ENCODE results near the gene NAGA.
A peak's percentile ranks its signal among the peaks of the same experiment; 100 is the strongest.

Gene NAGA

DNA sequence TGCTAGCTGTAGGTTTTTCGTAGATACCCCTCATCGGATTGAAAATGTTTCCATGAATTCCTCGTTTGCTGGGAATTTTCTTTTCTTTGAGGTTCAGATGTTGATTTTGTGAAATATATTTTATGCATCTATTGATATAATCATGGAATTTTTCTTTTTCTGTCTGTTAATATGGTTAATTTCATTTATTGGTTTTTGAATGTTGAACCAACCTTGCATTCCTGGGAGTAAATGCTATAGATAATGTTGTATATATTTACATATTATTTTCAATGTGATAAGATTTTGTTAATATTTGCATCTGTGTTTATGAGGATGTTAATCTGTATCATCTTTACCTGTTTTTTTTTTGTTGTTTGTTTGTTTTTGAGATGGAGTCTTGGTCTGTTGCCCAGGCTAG lies 30.6 kb upstream of the NAGA start:
- no peaks in the 10 kb centered on the region for H4K20me1 ChIP-seq
- no peak overlapping the region for H3K27ac ChIP-seq
- no peak for TF ChIP-seq Cebpa-rat (IDR thresholded peaks at IDR 0.05)
- H3K27me3 ChIP-seq, result no peaks in the 10 kb centered on the region
- H3K4me2 ChIP-seq, result no peak overlapping the region
- peak overlapping the region in 1 of 10 experiments; percentile 0; a peak in 1 of 20 replicates for H3K4me3 ChIP-seq
- H3K9me3 ChIP-seq (replicated peaks in 1 of 11), result peaks cover 79 to 88% (median 79%) of the 10 kb centered on the region in 11 experiments
- H3K9ac ChIP-seq, result no peak overlapping the region
- H3K4me1 ChIP-seq, result no peaks in the 10 kb centered on the region
- H3K36me3 ChIP-seq, result peaks cover 32 to 77% (median 62%) of the 10 kb centered on the region in 11 experiments

DNA sequence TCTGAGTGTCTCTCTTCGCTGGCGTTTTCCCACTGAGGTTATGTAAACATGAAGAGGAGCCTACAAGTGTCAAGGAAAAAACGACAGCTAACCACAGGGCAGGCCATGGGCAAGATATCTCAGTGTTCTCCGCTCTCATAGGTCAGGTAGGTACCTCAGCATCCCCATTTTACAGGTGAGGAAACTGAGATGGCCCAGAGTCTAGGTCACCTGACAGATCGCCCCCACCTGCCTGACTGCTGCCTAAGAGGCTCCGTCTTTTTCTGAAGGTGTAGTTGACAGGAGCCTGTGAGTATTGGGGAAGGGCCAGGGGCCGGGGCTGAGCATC lies 20.8 kb upstream of the NAGA start:
- Histone ChIP-seq H4K20me1 (peaks cover 0 to 28% (median 11%) of the 10 kb centered on the region in 11 experiments; a peak in 11 of 22 replicates), H3K4me3 (peak overlapping the region; percentile 66 to 96 (median 86)), H3K4me2 (peak overlapping the region; percentile 79 to 95 (median 86)), H3K36me3 (peaks cover 15 to 28% (median 23%) of the 10 kb centered on the region in 11 experiments), H3K27me3 (no peaks in the 10 kb centered on the region), H3K4me1 (peaks cover 17 to 25% (median 22%) of the 10 kb centered on the region in 10 experiments), H3K27ac (peak overlapping the region; percentile 27 to 98 (median 95); a peak in 21 of 22 replicates), H3K9ac (peak overlapping the region; percentile 74 to 99 (median 96)), H3K9me3 (replicated peaks in 1 of 11) (peaks cover 0 to 17% (median 12%) of the 10 kb centered on the region in 11 experiments; a peak in 18 of 22 replicates)
- no peak for TF ChIP-seq Cebpa-rat (IDR thresholded peaks at IDR 0.05)

DNA sequence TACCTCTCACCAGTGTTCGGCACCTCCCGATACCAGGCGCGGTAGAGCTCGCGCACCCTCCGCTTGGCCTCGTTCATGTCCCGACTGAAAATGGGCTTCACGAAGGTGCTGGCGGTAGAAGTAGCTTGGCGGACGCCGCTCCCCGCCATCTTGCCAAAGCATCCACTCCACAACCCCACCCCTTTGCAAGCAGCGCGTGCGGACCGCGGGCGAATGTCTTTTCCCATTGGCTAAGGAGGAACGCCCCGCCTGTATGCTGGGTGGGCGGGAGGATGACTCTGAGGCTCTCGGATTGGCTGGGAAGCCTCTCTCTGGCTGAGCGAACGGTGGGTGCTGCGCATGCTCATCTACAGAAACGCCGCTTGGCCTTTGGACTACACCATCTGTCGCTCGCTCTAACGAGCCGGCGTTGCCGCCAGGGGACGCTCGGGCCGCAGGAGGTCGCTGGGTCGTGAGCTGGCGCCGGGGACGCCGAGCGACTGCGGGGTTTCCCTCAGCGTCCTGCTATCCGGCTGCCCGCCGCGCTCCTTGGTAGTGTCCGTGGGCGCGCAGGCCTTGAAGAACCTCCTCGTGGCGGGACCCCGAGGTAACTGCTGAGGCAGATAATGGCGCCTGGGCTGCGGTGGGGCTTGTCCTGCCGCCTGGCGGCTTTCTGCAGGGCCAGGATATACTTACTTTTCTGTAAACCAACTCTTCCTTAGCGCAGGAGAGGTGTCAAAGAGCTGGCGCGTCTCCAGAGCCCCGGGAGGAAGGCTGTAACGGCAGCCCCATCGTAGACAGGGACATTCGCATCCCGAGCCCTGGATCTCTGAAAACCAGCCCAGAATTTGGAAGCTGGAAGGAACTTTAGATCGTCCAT lies 20.2 kb upstream of the NAGA start, which contains the start of gene NDUFA6:
TSS of gene NDUFA6 (minus strand) at position 177 of the 859 bp plus-strand sequence. CDS start at position 149, 28 bp downstream.
- peak within 1 kb of the TSS; percentile 74 to 96 (median 88) for H3K4me3 ChIP-seq
- H3K9me3 ChIP-seq (replicated peaks in 1 of 11), result peaks cover 0 to 17% (median 12%) of the 10 kb centered on the region in 11 experiments; a peak in 18 of 22 replicates
- peaks cover 17 to 28% (median 22%) of the 10 kb centered on the region in 10 experiments for H3K4me1 ChIP-seq
- peak within 1 kb of the TSS; percentile 80 to 95 (median 87) for H3K4me2 ChIP-seq
- H3K27me3 ChIP-seq, result no peaks in the 10 kb centered on the region
- H4K20me1 ChIP-seq, result peaks cover 0 to 34% (median 16%) of the 10 kb centered on the region in 11 experiments; a peak in 11 of 22 replicates
- peak within 1 kb of the TSS; percentile 90 to 99 (median 96) for H3K9ac ChIP-seq
- peaks cover 21 to 34% (median 29%) of the 10 kb centered on the region in 11 experiments for H3K36me3 ChIP-seq
- peak within 1 kb of the TSS; percentile 90 to 99 (median 95) for H3K27ac ChIP-seq
- TF ChIP-seq Cebpa-rat (IDR thresholded peaks at IDR 0.05), result no peak

DNA sequence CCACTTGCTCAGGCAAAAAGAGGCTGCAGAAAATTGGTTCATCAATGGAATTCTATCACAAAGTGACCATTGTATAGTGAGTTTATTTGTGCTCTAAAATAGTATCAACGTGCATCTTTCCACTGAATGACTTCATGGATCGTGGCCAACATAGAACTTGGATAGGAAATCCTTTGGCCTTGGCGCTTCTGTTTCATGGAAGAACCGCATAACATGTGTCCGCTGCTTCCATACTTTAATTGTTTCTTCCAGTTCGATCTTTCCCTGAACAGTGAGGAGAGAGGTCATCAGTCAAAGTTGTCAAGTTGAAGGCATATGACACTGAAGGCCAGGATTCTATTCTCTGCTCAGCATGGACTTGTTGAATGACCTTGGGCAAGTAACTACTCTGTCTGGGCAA lies 15.4 kb upstream of the NAGA start:
- Histone ChIP-seq H3K9me3 (replicated peaks in 1 of 11) (peaks cover 0 to 17% (median 12%) of the 10 kb centered on the region in 11 experiments; a peak in 18 of 22 replicates), H3K27me3 (no peaks in the 10 kb centered on the region), H4K20me1 (peaks cover 0 to 52% (median 22%) of the 10 kb centered on the region in 11 experiments; a peak in 11 of 22 replicates), H3K4me3 (no peak overlapping the region), H3K4me2 (no peak overlapping the region), H3K27ac (no peak overlapping the region), H3K9ac (no peak overlapping the region), H3K36me3 (peaks cover 64 to 79% (median 72%) of the 10 kb centered on the region in 11 experiments), H3K4me1 (peaks cover 13 to 34% (median 23%) of the 10 kb centered on the region in 10 experiments)
- no peak for TF ChIP-seq Cebpa-rat (IDR thresholded peaks at IDR 0.05)

DNA sequence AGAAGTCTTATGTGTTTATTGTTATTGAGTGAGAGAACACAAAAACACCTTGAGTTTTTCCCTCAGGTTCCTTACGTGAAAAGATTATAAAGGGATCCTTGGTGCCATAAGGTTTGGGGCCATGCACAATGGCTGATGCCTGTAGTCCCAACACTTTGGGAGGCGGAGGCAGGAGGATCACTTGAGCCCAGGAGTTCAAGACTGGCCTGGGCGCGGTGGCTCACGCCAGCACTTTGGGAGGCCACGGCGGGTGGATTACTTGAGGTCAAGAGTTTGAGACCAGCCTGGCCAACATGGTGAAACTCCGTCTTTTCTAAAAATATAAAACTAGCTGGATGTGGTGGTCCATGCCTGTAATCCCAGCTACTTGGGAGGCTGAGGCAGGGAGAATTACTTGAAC lies 14.3 kb upstream of the NAGA start:
- Histone ChIP-seq H3K27me3 (no peaks in the 10 kb centered on the region), H3K4me3 (no peak overlapping the region), H3K4me1 (peaks cover 19 to 41% (median 30%) of the 10 kb centered on the region in 10 experiments), H3K36me3 (peaks cover 64 to 79% (median 72%) of the 10 kb centered on the region in 11 experiments), H3K9me3 (replicated peaks in 1 of 11) (peaks cover 0 to 16% (median 12%) of the 10 kb centered on the region in 11 experiments; a peak in 18 of 22 replicates), H3K27ac (no peak overlapping the region), H3K4me2 (no peak overlapping the region), H3K9ac (no peak overlapping the region), H4K20me1 (peaks cover 0 to 52% (median 22%) of the 10 kb centered on the region in 11 experiments; a peak in 11 of 22 replicates)
- TF ChIP-seq Cebpa-rat (IDR thresholded peaks at IDR 0.05), result no peak

DNA sequence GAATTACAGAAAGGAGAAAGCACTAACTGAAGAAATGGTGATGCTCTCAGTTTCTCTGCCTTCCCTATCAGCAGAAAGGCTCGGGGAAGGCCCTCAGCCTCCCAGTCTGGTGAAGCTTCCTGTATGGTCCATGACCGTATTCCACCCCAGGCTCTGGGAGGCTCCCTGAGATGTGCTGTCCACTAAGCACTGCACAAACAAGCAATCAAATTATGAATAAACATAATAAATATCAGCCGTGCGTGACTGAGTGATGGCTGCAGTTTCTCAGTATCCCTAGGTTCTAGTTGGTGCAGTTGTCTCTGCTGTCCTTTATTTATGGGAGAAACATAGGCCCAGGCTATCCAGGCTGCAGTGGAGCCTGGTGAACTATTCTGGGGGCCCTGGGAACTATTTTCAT lies 12.5 kb upstream of the NAGA start:
- Histone ChIP-seq H3K36me3 (peaks cover 55 to 63% (median 61%) of the 10 kb centered on the region in 11 experiments), H3K9me3 (replicated peaks in 1 of 11) (no peaks in the 10 kb centered on the region), H3K27ac (no peak overlapping the region), H3K4me1 (peaks cover 22 to 40% (median 30%) of the 10 kb centered on the region in 10 experiments), H3K27me3 (no peaks in the 10 kb centered on the region), H3K9ac (no peak overlapping the region; a peak in 1 of 22 replicates), H3K4me3 (no peak overlapping the region), H4K20me1 (peaks cover 0 to 39% (median 15%) of the 10 kb centered on the region in 11 experiments; a peak in 10 of 22 replicates), H3K4me2 (no peak overlapping the region)
- TF ChIP-seq Cebpa-rat (IDR thresholded peaks at IDR 0.05), result no peak

DNA sequence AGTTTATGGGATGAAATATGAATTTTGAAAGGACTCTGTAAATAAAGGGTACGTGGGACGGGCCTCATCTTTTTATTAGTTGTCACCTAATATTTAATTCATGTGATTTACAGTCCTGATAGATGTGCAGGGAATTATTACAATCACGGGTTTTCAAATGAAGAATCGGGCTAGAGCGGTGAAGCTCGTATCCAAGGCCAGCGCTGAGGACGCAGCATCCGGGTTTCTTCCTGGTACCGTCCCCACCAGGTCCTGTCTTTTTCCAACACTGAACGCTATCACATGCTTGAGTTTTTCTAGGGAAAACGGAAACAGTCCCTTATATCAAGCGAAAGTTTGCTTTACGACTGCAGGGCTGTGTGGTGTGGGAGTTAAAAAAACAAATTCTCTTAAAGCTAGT lies 9.7 kb upstream of the NAGA start:
- Histone ChIP-seq H3K4me2 (peak overlapping the region; percentile 73 to 98 (median 94)), H3K27ac (peak overlapping the region; percentile 87 to 97 (median 93)), H3K4me3 (peak overlapping the region; percentile 60 to 77 (median 70))

DNA sequence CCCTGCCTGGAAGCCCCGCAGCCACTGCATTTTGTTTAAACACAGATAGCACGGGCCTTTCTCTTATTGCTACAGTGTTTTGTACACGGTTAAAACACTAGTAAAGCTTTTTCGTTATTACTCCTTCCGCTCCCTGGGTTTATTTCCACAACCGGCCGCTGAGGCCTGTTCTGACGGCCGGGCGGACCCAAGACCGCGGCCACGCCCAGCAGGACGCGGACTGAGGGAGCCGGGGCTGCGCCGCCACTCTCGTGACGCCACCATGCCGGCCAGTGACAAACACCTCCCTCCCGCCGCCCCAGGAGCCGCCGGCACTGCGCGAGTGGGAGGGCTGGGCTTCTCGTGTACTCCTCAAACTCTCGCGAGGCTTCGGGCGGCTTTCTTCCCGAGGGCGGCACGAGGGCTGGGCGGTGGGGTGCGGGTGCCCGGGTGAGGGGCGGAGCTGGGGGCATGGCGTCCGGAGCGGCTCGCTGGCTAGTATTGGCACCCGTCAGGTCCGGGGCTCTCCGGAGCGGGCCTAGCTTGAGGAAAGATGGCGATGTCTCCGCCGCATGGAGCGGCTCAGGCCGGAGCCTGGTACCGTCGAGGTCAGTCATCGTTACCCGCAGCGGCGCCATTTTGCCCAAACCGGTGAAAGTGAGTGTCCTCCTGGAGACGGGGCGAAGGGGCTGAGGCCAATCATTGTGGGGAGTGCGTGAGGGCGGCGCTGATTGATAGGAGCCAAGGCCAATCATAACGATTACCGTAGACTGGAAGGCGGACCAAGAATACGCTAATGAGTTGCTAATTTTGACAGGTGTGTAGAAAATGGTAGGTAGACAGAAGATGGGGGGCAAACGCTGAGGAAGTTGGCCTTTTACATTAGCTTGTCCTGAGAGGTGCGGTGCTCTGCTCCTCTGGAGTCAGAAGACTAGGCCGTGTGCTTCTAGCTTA lies 9.0 kb upstream of the NAGA start, which contains the start of gene SMDT1:
TSS of gene SMDT1 (plus strand) at position 382 of the 933 bp plus-strand sequence. CDS start at position 451, 69 bp downstream.
- Histone ChIP-seq H3K4me1 (peaks cover 52 to 68% (median 58%) of the 10 kb centered on the region in 10 experiments), H3K27me3 (peaks cover 0 to 5% (median 0%) of the 10 kb centered on the region in 11 experiments; a peak in 5 of 22 replicates), H3K4me3 (peak within 1 kb of the TSS; percentile 60 to 77 (median 70)), H3K9ac (peak within 1 kb of the TSS; percentile 85 to 94 (median 92)), H3K36me3 (peaks cover 27 to 41% (median 33%) of the 10 kb centered on the region in 11 experiments), H3K9me3 (replicated peaks in 1 of 11) (peaks cover 0 to 11% (median 0%) of the 10 kb centered on the region in 11 experiments; a peak in 6 of 22 replicates), H3K4me2 (peak within 1 kb of the TSS; percentile 79 to 98 (median 95)), H3K27ac (peak within 1 kb of the TSS; percentile 87 to 97 (median 93)), H4K20me1 (peaks cover 0 to 6% (median 0%) of the 10 kb centered on the region in 11 experiments; a peak in 3 of 22 replicates)
- no peak for TF ChIP-seq Cebpa-rat (IDR thresholded peaks at IDR 0.05)

More for the DNA sequence above, 9.7 kb upstream of the NAGA start:
- TF ChIP-seq Cebpa-rat (IDR thresholded peaks at IDR 0.05), result no peak
- H3K9me3 ChIP-seq (replicated peaks in 1 of 11), result peaks cover 0 to 6% (median 0%) of the 10 kb centered on the region in 11 experiments; a peak in 6 of 22 replicates
- H3K9ac ChIP-seq, result peak overlapping the region; percentile 85 to 94 (median 92)
- no peaks in the 10 kb centered on the region for H3K27me3 ChIP-seq
- peaks cover 0 to 13% (median 3%) of the 10 kb centered on the region in 11 experiments; a peak in 6 of 22 replicates for H4K20me1 ChIP-seq
- peaks cover 45 to 61% (median 51%) of the 10 kb centered on the region in 10 experiments for H3K4me1 ChIP-seq
- peaks cover 34 to 48% (median 40%) of the 10 kb centered on the region in 11 experiments for H3K36me3 ChIP-seq

Measured in BLaER1 treated with 17β-estradiol and CSF1 and Interleukin-3, amounts not matched to agents 10 nM and 100 nM (cell line).